HG03571 (cell line): ENCODE data around the gene DCDC2C.

ENCODE experiments used
- ATAC-seq: cut with Tn5 transposase; IDR thresholded peaks from one replicate; pipeline ENCODE4 v1.9.1; 2021; ENCODE audit not compliant: unreplicated experiment

The DCDC2C gene

DNA sequence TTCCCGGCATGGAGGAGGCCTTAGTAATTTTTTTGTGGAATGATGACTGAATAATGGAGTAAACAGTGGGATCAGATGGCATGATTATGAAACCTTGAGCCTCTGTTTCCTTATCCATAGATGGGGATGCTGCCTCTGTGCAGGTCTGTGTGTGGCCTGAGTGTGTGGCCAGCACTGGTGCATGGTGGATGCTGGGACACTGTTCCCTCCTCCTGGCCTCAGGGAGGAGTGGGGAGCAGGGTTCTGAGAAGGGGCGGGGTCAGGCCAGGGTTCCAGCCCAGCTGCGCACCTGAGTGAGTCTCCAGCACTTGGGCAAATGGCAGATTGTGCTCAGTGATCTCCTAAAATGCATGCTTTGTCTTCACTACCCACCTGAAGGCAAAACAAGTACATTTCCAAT lies 66.4 kb downstream of the DCDC2C start:
- no peak for ATAC-seq

DNA sequence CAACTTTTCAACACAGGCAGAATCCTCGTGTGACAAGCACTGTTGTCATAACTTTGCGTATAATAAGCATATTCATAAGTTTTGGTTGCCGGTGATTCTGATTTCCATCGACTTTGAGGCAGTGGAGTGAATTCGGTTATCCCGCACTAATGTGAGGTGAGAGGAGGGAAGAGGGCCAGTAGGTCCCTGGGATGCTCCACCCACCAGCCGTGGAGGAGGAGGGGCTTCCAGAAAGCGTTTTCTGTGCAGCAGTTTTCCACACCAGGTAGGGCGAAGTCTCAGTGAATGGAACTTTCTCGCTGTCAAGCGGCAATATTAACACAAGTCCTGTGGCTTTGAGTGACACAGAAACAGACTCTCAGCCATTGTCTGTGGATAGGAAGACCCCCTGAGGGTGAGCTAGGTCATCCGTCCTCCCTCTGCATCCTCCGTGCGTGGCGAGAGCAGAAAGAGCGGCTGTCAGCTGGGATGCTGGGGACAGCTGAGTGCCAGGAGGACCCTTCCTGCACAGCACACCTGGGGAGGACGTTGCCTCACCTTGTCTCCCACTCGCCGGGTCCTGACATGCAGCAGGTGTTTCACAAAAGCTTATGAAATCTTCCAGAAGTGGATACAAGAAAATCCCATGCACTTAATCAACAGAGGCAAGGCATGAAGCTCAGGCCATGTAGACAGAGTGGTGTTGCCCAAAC lies 67.5 kb downstream of the DCDC2C start:
- no peak for ATAC-seq

DNA sequence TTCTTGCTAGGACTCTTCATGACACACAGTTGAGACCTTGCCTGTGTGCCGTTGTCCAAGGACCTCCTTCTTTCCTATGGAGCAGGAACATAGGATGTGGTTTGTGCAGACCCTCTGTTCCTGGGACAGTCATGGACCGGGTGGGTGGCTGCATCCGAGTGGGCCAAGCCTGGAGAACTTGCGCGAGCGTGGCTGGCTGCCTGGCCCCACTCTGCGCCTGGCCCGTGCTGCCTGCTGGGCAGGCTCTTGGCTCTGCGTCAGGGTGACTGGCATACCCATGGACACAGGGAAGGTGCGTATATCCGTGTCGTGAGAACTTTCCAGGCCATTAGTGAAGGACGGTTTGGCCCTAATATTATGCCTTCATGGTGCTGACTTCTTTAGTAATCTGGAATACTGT lies 68.2 kb downstream of the DCDC2C start:
- no peak for ATAC-seq

DNA sequence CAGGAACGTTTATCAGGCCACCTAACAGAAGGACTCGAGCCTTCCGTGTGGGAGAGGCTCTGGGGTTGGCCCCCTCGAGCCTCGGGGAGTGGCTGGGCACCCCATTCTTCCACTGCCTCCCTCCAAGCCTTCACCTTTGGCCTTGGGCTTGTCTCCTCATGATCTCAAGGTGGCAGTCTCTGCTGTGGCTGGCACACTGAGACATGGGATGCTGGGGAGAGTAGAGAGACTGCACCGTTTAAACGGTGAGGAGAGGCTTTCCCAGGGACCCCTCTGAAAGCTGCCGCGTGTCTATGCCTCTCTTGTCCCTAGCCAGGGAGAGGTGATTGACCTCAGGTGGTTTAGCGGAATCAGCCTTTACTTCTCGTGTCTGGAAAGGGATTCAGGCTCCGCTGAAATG lies 71.0 kb downstream of the DCDC2C start:
- ATAC-seq, result no peak

DNA sequence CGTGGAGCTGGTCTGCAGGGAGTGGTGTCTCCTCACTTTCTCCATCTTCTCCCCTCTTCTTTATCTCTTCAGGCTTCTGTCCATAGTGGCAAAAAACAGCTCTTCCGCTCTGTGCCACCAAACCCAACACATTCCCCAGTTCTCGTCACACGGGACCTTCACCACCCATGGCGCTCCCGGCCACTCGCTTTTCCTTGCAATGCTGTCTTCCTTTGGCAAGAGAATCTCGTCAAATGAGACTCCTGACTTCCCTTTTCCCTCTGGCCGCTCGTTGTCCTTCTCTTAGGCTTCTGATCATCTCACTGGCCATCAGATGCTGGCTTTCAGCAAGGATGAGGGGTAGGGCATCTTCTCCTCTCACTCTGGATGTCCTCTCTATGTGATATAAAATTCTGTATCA lies 72.9 kb downstream of the DCDC2C start:
- ATAC-seq, result no peak

DNA sequence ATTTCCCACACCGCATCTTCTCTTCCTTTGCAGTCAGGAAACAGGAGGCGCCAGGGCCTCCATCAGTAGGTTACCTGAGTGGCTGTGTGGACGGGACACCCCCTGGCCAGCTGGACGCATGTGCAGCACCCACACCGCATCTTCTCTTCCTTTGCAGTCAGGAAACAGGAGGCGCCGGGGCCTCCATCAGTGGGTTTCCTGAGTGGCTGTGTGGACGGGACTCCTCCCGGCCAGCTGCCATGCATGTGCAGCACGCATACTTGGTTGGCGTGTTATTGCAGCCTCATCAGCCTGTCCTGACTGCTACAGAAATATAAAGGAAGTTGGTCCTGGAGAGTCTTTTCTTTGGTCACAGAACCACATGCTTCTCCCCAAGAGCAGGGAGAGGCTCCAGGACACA lies 74.6 kb downstream of the DCDC2C start:
- ATAC-seq, result no peak

DNA sequence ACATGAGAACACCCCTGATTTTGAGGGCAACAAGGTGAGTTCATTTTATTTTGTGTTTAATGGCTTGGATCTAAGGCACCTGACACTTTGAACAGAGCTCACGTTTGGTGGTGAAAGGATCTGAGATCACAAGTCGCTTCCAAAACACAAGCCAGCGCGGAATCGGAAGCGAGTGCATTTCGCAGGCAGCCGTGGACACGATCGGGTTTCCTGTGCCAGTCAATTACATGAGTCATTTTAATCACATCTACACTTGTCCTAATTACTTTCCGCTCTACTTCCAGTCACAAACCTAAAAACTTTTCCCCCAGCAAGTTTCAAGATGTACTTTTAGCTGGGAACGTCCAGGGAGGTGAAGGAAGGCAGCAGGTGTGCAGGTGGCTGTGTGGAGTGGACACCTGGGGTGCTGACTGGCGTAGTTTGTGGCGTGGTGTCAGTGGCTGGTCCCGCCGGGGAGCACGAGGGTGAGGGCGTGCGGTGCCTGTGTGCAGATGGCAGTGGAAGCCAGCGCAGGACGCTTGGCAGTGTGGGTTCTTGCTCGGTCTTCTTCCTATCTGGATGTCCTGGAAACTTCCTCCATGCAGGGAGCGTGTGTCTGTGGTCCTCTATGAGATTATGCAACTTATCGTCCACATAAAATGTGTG lies 75.6 kb downstream of the DCDC2C start:
- ATAC-seq, result no peak

DNA sequence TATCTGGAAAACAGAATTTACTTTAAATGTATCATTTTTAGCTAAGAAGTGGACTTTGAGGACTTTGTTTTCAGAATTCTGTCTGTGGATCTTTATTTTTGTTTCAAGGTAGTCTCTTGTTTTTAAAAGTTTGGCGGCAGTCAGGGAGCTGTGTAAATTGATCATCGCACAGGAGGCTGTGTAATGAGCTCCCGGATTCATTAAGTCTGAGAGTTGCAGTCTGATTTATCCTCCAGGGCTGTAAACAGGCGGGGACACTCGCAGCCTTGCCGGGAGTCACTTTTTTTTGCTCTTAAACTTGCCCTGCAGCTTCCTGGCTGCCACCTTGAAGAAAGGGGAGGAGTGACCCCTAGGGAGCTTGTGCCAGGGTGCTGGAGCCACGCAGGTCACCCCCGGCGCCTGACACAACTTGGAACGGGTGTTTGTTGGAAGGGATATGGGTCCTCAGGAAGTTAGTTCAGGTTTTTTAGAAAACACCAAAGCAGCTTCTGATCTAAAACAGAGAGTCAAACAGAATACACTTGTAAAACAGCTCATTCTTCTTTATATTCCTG lies 76.2 kb downstream of the DCDC2C start:
- no peak for ATAC-seq

DNA sequence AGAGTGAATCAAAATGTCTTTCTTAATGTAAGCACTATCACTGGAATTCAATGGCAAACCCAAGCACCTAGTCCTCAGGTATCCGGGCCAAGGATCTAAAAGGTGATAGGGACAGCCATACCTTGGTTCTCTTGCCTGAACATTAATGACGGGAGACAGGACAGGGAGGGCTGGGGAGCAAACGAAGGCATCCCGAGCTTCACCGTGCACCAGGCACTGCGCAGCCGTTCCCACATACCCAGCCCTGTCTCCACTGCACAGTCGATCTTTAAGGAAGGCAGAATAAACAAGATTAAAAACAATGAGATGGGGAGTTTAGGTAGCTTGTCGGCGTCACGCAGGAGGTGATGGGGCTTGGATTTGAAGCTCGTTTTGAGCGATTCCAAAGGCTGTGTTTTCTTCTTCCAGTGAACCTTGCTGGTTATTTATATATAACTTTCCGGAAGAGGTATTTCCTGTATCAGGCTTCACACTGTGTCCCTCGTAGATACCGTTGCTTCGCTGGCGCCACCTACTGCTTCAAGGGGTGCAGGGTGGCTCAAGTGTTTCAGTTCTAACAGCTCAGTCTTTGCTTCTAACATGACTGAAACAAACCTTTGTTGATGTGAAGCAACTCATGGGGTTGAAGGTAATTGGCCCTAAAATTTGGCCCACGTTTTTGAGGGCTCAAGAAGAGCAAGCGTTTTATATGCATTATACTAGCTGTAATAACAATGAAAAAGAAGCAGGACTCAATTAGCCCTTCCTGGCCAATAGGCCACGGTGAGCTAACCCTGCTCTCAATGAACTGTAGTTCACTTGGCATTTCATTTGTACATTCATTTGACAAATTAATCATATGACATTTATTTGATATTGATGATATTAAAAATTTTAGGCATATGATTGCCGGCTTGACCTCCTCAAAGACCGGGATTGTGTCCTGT lies 77.4 kb downstream of the DCDC2C start:
- peak; percentile 97 for ATAC-seq

DNA sequence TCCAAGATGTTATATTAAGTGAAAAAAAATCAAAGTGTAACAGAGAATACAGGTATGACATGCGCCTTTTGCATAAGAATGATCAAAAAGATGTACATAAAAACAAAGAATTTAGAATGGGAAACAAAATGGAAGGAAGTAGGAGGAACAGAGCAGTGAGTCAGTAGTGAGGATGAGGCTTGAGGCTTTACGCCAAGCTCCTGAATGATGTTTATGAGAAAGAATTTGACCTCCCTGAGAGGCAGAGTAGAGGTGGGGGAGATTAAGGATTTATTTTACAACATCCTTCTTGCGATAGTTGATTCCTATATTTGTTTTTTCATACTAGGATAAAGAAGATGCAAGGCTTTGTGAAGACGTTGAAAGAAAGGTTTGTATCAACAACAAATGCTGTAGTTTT lies 81.4 kb downstream of the DCDC2C start:
- no peak for ATAC-seq

DNA sequence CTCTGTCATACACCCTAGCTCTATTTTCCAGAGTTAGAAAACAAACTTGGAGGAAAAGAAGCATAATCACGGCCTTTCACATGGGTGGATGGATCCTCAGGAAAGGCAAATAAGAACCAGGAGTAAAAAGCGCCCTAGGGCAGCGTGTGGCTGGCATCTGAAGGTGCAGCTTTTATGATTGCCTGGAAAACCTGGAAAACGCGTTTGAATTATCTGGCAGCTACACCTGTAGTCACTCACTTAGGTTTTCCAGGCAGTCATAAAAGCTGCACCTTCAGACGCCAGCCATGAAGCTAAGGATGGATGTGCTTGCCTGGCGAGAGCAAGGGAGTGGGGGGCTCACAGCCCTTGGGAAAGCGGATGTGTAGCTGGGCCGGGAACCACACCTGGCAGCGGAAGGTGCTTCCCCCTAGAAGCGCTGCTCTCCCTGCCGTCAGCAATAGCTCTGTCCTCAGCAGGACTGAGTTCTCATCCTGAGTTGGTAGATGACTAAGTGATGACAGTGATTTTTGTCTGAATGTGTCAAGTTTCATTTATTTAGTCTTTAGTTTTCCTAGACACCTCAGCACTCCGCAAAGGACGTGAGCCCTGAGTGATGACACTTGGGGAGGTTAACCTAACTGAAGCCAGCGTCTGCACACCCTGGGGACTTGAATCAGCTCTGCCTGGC lies 82.0 kb downstream of the DCDC2C start:
- no peak for ATAC-seq

DNA sequence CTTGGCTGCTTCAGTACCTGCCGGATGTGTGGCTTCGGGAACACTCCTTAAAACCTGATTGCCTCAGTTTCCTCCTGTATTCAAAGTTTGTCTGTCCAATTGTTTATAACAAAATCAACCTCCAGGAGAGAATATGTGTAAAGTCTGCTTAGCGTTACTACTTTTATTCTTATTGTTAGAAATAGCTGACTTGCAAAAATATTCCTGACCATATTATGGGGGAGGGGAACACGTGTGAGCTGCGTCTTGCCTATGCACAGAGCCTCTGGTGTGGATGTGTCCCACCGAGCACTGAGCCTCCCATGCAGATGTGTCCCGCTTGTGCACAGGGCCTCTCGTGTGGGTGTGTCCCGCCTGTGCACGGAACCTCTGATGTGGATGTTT lies 82.5 kb downstream of the DCDC2C start:
- no peak for ATAC-seq

DNA sequence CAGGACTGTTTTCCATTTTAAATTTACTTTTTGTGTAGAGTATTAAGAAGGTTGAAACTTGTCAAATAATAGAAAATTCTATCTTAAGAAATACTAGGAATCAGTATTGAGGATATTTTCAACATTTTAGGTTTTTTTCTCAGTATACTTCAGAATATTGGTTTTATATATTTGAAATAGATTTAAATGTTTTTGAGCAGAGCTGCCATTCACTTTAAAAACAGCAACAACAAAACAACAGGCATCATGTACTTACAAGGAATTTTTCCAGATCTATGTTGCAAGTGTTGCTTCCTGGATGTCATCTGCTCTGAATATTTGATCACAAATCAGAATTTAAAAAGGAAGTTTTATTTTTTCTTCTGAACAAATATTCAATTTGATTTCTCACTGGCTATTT lies 84.4 kb downstream of the DCDC2C start:
- no peak for ATAC-seq

DNA sequence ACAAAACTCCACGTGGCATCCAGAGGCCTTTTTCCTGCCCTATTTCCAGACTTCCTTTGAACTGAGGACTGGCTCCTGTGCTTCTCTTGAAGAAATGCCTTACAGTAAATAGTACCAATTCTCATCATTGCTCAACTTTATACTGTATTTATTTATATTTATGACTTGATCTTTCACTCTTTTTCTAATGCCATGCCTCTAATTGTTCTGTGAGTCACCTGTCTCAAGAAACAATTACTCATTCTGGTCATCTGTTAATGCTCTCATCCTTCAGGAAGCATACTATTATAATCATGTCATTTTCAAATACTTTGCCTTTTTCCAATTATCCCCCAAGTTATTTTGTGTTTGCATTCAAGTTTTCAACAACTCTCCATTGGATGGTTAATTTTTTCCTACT lies 85.9 kb downstream of the DCDC2C start:
- ATAC-seq, result no peak

DNA sequence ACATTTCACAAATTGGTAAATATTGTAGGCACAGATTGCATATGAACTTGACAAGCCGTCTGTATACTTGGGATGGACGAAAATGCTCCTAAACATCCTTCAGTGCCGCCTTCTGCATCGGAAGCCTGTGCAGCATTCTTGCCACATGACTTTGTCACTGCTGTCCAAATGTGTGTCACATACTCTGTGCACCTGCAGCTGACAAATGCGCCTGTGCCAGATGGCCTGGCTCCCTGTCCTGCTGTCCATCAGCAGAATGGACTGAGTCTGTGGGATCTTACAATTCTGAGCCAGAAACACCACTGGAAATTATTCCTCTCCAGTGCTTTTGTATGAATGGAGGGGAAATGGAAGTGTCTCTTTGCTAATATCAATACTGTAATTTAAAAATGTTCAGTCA lies 89.9 kb downstream of the DCDC2C start:
- ATAC-seq, result no peak

DNA sequence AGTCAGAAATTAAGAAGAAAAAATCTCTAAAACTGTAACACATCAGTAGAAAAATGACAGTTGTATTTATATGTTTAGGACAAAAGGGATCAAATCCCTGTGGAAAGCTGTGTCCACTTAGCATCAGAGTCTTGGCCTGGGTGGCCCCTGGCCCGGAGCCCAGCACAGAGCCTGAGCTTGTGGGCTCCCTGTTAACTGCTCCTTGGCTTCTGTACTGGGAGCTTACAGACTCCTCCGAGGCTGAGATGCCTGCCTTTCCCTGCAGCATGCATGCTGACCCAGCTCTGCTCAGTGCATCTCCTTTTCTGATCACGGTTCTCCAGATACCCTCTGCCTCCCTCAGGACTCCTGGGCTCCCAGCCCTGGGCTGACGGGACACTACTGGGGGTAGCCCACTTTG lies 98.1 kb downstream of the DCDC2C start:
- no peak for ATAC-seq

DNA sequence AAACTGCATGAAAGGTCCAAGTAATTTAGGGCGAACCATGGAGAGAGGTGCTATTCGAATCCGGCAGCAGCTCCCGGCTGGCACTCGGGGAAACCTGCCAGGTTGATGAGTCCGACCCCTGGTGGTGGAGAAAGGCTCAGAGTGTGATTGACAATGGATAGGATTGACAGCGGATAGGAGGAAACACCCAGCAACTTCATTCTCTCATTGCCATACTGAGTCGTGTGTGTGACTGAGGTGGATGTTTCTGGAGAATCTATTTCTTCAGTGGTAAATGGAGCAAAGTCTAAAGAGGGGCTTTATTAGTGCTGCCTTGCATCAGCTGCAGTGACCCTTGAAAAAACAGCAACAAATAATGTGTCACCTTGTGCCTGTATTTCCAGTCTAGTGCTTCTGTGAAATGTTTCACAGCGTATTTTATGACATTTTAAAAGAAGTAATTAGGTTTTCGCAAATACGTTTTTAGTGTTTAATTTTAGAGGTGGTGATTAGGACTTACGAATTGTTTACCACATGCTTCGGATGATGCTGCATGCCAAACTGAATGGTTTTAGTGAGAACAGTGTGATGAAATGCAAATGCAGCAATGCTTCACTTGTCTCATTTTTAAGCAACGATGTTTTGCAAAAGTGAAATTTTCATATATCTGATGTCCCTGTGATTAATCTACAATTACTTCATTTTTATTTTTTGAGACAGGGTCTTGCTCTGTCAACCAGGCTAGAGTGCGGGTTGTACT lies 102.0 kb downstream of the DCDC2C start:
- no peak for ATAC-seq

DNA sequence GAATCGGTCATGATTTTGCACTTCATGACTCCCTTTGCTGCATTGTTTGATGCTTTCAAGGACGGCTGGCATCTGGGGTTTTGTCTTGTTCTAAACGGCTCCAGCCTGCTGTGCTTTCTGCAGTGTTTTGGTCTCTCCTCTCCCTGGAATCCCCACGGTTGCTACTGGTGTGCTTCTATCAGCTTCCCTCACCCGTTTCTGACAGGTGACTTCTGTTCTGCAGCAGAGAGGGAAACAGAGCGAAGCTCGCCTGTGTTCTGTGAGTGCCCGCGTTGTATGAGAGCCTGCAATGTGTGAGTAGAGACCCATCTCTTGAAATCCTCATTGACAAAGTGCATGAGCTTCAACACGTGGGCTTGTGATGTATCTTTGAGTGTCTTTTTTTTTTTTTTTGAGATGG lies 102.8 kb downstream of the DCDC2C start:
- no peak for ATAC-seq

DNA sequence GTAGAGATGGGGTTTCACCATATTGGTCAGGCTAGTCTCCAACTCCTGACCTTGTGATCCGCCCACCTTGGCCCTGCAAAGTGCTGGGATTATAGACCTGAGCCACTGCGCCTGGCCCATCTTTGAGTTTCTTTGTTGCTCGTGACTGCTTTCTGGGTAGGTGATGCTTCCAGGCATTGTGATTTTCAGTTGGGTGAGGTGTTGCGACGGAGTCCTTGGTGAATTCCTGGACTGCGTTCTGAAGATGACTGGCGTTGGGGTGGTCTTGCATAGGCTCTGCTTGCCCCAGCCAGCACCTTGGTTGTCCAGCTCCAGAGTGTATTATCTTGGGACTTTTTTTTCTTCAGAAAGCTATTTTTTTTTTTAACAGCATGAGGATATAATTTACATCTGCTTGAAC lies 103.4 kb downstream of the DCDC2C start:
- no peak for ATAC-seq

DNA sequence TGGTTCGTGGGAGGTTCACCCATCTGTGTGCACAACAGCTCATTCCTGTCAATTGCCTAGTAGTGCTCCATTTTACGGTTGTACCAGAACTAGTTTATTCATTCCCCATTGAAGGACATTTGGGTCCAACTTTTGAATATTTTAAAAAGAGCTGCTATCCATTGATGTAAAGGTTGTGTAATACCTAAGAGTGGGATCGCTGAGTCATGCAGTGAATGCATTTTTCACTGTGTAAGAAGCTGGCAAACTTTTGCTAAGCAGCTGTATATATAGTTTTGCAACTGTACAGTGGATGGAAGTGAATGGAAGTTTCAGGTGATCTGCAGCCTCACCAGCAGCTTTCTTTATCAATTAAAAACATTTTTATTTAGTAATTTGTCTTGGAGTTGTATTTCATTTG lies 104.5 kb downstream of the DCDC2C start:
- no peak for ATAC-seq
